Ramos (cell line): ENCODE results near the gene ACOX3.
"Not testable (repeated sequence)": the region's sequence is repeated elsewhere in the genome, so short reads cannot be mapped to it uniquely, and the experiment has no call there.

Source experiments
- in situ Hi-C: fragments of 300-500 bp; cut with MboI; formaldehyde crosslinking; loops from one replicate; pipeline ENCODE4 v1.14.3; 2022; ENCODE audit warnings: low sequenced_read_pairs; ENCODE audit not compliant: unreplicated experiment

ACOX3 gene

DNA sequence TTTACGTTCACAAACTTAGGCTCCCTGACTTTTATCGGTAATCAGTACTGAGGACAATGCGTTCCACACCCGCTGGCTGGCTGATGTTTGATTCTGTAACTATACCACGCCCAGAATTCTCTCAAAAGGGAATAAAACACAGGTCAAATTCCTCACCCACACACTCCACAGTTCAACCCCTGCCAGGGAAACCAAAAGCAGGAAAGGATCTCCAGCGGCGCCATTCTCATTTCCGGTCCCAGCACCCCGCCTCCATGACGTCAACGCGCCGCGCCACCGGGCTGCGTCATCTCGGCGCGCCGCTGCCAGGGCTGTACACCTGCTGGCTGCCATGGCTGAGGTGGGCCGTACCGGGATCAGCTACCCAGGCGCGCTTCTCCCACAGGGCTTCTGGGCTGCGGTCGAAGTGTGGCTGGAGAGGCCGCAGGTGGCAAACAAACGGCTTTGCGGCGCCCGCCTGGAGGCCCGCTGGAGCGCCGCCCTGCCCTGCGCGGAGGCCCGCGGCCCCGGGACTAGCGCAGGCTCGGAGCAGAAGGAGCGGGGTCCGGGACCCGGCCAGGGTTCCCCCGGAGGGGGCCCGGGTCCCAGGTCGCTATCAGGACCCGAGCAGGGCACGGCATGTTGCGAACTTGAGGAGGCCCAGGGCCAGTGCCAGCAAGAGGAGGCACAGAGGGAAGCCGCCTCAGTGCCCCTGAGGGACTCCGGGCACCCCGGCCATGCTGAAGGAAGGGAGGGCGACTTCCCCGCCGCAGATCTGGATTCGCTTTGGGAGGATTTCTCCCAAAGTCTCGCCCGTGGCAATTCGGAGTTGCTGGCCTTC lies at the start of gene ACOX3, which contains the start of gene TRMT44:
TSS of gene ACOX3 (minus strand) at position 232 of the 820 bp plus-strand sequence. CDS start 24,202 bp downstream, outside the sequence.
TSS of gene TRMT44 (plus strand) at position 286 of the 820 bp plus-strand sequence. CDS start at position 332, 46 bp downstream.
- in situ Hi-C loops: no loop called here

DNA sequence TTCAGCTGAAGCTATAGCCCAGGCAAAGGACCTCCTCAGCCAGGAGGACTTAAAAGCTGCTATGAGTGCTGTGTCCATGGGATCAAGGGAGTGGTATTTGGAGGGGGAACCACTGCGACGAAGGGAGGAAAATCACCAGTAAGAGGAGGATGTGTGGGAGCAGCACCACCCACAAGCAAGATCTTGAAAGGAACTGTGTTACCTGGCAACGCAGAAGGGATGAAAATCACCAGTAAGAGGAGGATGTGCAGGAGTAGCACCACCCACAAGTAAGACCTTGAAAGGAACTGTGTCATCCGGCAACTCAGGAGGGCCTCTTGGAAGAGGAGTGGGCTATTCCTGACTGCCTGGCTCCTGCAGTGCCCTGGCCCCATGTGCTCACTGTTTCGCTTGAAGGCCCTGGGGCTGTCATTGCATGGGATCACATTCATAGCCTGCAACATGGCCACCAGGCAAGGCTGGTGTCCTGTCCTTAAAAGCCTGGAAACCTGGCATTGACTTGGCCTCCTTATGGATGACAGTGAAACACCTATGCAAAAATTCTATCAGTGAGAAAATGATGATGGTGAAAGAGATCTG lies 48.4 kb upstream of the ACOX3 start:
- in situ Hi-C loops: no loop called here

DNA sequence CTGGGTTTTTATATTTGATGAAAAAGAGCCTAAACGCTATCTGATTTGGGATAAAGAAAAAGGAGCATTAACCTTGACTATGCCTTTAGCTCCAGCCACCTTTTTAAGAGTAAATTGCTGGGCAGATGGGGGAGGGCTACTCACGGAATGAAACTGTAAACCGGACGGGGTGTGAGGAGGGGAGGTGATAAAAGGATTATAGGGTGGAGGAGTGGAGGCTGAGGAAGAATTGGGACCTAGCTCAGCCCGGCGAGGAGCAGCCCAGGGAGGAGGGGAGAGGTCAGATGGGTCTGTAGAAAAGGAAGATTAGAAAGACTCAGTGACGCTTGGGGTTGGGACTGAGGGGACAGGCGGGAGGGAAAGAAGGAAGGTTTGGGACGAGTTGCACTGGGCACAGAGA lies 46.1 kb upstream of the ACOX3 start:
- in situ Hi-C loops: not testable (repeated sequence)

GRCh38 chr4:8480221-8480620 lies 39.7 kb upstream of the ACOX3 start:
- in situ Hi-C loops: no loop called here

DNA sequence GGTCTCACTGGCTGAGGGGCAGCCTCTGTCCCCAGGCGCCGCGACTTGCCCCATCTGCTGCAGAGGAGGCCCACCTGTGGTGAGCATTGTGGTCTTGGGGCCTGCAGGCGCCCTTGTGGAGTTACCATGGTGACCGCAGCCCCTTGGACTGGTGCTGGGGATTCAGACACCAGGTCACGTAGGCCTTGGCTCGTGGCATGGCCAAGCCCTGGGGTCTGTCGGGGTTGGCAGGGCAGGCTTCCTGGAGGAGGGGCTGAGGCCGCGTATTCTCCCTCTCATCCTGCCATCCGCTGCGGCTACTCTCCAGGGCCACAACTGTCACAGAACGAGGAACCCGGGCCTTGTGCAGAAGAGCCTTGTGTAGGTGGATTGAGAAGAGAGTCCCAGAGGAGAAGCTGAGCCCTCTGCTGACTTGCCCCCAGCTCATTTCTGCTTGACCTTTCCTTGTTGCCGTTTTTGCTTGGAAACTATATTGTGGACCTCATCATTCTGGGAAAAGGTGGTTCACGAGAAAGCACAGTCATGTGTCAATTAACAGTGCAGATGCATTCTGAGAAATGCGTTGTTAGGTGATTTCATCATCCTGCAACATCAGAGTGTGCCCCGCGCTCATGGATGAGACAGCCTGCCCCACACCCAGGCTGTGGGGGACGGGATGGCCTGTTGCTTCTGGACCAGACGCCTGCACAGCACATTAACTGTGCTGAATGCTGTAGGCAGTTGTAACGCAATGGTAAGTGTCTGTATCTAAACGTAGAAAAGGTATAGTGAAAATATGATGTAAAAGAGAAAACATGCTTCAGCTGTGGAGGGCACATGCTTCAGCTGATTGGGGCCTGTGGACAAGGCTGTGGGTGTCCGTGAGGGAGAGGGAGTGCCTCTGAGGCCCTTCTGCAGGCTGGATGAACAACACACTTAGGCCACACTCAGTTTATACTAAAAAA lies 38.5 kb upstream of the ACOX3 start:
- in situ Hi-C loops: no loop called here

GRCh38 chr4:8478371-8478770 lies 37.8 kb upstream of the ACOX3 start:
- in situ Hi-C loops: no loop called here

DNA sequence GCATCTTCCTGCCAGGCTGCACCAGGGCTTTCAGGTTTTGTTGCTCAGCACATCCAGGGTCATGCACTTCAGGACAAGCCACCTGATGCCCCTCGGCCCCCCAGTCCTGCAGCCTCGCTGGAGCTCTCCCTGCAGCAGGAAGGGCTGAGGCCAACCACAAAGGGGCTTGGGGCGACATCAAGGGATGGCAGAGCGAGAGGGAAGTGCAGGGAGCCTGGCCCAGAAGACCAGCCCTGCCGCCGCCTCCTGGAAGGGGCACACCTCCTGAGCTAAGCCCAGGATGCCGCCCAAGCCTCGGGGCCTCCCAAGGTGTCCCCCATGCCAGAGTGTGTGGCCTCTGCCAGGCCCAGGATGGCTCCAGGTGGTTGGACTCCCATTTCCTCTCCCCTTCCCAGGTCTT lies 37.2 kb upstream of the ACOX3 start:
- in situ Hi-C loops: no loop called here

DNA sequence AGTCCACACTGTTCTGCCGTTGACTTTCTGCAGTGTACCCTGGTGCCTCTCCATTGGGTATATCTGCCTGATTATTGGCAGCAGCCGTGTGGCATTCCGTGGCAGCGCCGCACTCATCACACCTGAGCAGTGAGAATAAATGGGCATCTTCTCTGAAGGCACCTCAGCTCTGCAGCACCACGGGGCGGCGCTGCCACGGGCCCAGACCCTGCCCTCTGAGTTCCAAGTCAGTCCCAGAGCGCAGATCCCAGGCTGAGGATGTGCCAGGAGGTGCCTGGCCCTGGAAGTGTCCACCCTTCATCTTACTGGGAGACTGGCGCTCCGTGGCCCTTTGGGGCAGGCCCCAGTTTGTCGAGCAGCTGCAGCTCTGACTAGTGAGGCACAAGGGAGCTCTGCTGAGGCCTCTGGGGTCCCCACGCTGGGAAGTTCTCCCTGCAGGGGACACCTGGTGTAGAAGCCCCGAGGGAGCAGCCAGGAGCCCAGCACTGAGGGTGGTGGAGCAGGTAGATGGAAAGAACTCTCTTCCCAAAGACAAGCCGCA lies 36.6 kb upstream of the ACOX3 start:
- in situ Hi-C loops: no loop called here

DNA sequence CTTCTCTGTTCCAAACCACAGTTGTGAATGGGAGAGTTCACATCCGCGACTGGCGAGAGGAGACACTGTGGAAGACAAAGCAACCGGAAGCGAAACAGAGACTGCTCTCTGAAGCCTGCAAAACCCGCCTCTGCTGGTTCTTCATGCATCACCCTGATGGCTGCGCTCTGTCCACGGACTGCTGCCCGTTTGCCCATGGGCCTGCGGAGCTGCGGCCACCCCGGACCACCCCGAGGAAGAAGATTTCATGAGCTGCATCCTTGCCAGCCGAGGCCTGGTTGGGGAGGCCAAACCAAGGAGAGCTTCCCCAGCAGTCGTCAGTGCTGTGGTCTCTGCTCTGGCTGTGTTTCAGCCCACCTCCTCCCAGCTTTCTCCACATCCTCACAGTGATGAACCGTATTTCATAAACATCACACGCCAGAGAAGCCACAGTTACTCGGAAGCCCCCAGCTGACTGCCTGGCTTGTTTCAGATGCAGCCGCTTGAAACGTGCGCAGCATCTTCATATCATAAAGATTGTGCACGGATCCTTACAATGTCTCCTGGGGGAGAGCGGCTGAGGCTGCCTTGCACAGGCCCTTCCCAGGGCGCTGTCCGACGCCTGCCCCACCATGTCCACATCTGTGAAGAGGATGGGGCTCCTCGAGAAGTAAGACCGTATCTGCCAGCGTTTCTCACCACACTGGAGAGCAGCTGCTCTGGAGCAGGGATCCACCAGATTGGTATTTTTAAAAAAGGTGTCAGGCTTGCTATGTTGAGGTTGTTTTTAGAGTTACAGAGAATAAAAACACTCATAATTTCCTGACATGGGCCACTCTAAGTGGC lies 35.4 kb upstream of the ACOX3 start:
- in situ Hi-C loops: no loop called here

DNA sequence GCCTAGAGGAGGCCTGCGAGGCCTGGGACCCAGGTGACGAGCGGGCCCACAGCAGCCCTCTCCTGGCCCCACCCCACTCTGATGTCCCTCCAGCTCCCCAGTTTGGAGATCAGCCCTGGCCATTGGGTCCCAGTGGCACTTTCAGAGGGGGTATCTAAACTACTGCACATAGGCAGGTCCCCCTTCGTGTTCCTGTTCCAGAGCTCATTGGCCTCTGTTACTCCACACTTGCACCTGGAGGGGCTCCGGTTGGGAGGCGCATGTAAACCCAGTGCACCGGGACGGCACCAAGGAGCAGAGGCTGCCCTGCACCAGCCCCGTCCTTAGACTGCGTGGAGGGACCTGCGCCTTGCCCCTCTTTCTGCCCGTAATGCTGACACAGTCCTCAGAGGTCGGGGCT lies 34.3 kb upstream of the ACOX3 start:
- in situ Hi-C loops: no loop called here

DNA sequence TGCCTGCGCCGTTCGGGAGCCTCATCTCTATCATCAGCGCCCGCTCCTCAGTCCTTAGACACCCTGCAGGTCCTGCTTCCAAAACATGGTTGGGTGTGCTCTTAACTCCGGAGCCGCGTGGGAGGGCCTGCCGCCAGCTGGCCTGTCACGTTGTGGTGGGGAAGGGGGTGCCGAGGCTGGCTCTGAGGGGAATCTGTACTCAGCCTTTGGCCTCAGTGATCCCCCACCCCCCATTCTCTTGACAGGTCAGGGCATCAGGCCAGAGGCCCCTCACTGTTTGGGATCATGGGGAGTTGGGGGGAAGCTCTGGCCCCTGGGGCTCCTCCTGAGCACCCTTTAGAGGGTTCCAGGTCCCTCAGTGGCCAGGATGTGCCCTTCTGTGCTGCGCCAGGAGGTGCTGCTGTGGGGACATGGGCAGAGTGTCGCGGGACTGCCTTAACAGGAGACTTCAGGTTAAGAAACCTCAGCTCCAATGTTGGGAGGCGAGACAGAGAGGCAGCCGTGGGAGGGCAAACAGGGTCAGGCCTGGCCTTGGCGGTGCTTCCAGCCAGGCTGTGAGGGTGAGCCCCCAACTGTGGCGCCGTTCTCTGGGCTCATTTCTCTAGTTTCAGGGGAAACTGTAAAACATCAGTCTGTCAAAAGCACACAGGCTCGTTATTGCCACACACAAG lies 33.5 kb upstream of the ACOX3 start:
- in situ Hi-C loops: no loop called here

DNA sequence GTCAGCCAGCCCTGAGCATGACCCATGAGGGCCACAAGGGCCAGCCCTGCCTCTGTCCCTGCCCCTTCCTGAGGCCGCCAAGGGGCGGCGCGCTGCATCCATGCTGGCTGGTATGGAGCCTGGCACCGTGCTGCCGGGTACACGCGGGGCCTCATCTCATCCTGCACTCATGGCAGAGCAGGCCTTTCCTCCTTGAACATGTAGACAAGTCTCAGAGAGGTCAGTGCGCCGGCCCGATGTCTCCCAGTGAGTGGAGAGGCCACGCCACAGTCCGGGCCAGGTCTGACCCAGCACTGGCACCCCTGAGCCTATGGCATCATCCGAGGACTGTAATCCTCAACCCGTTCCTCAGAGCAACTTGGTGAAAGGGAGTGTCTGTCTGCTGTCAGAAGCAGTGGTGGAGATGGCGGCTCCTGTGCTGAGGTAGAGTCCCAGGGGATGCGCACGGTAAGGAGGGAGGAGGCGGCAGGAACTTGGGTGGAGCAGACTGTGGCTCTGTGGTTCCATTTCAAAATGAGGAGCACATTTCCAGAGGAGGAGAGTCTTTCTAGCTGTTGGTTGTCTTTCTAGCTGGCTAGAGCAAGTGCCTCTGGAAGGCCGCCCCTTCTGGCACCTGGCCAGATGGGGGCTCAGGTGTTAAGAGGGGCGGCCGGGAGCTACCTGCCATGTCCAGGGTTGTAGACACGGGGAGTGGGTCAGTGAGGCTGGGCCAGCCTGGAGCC lies 32.8 kb upstream of the ACOX3 start:
- in situ Hi-C loops: no loop called here

GRCh38 chr4:8472689-8473197 lies 32.2 kb upstream of the ACOX3 start:
- in situ Hi-C loops: no loop called here

- in situ Hi-C loops: no loop called here
Measured at GRCh38 chr4:8472158-8472688, 31.7 kb upstream of the ACOX3 start.

- in situ Hi-C loops: no loop called here
Measured at GRCh38 chr4:8471211-8471875, 30.8 kb upstream of the ACOX3 start.

GRCh38 chr4:8470451-8471024 lies 30.0 kb upstream of the ACOX3 start:
- in situ Hi-C loops: no loop called here

- in situ Hi-C loops: no loop called here
Measured at GRCh38 chr4:8469550-8469949, 29.0 kb upstream of the ACOX3 start.
